IPS-20b (cell line): Measurements from ENCODE around the gene TOP2A.

Experiments used
- H3K27ac ChIP-seq: one replicate; pipeline ENCODE4 v1.5.1; 2013; ENCODE audit warnings: low read length
- H3K27me3 ChIP-seq: 2 replicates; pipeline ENCODE4 v1.6.1; 2013; ENCODE audit warnings: mild to moderate bottlenecking, low read length, inconsistent platforms; ENCODE audit not compliant: insufficient read depth
- H3K36me3 ChIP-seq: 2 replicates; pipeline ENCODE4 v1.6.1; 2013; ENCODE audit warnings: low read depth, mild to moderate bottlenecking, inconsistent platforms, low read length, moderate library complexity; ENCODE audit not compliant: insufficient read depth
- H3K4me1 ChIP-seq: 2 replicates; pipeline ENCODE4 v1.6.1; 2013; ENCODE audit warnings: mild to moderate bottlenecking, control low read depth, inconsistent platforms, low read length, moderate library complexity; ENCODE audit not compliant: insufficient read depth
- H3K4me3 ChIP-seq: 2 replicates; pipeline ENCODE4 v1.5.1; 2013; ENCODE audit warnings: mild to moderate bottlenecking, low read length, inconsistent platforms
- H3K9ac ChIP-seq: 2 replicates; pipeline ENCODE4 v1.6.1; 2013; ENCODE audit warnings: low read depth, mild to moderate bottlenecking, inconsistent platforms, low read length, moderate library complexity
- H3K9me3 ChIP-seq: 2 replicates; pipeline ENCODE4 v1.6.1; 2013; ENCODE audit warnings: mild to moderate bottlenecking, low read depth, low read length, inconsistent platforms; ENCODE audit not compliant: insufficient read depth

TOP2A gene

GRCh38 chr17:40437095-40437732, 19.5 kb upstream of the TOP2A start:
- Histone ChIP-seq H3K4me1 (peaks cover 4% of the 10 kb centered on the region; the same call in 1 of the 2 replicates), H3K9me3 (no peaks in the 10 kb centered on the region), H3K4me3 (no peak overlapping the region), H3K27ac (no peak overlapping the region), H3K9ac (no peak overlapping the region), H3K27me3 (no peaks in the 10 kb centered on the region; the same call in 1 of the 2 replicates), H3K36me3 (no peaks in the 10 kb centered on the region)

GRCh38 chr17:40436636-40437035, 18.9 kb upstream of the TOP2A start:
- Histone ChIP-seq H3K27me3 (no peaks in the 10 kb centered on the region; the same call in 1 of the 2 replicates), H3K4me3 (no peak overlapping the region), H3K4me1 (peaks cover 4% of the 10 kb centered on the region; the same call in 1 of the 2 replicates), H3K36me3 (no peaks in the 10 kb centered on the region), H3K9ac (no peak overlapping the region), H3K27ac (no peak overlapping the region), H3K9me3 (no peaks in the 10 kb centered on the region)

GRCh38 chr17:40433551-40434415, 16.1 kb upstream of the TOP2A start:
- Histone ChIP-seq H3K9ac (no peak overlapping the region), H3K4me1 (no peaks in the 10 kb centered on the region; the same call in 1 of the 2 replicates), H3K4me3 (no peak overlapping the region), H3K27me3 (no peaks in the 10 kb centered on the region), H3K9me3 (no peaks in the 10 kb centered on the region), H3K27ac (no peak overlapping the region), H3K36me3 (no peaks in the 10 kb centered on the region)

GRCh38 chr17:40432864-40433528, 15.3 kb upstream of the TOP2A start:
- Histone ChIP-seq H3K9me3 (no peaks in the 10 kb centered on the region), H3K27ac (no peak overlapping the region), H3K4me3 (no peak overlapping the region), H3K36me3 (no peaks in the 10 kb centered on the region), H3K27me3 (no peaks in the 10 kb centered on the region), H3K4me1 (no peaks in the 10 kb centered on the region; the same call in 1 of the 2 replicates), H3K9ac (no peak overlapping the region)

GRCh38 chr17:40431231-40431602, 13.5 kb upstream of the TOP2A start:
- Histone ChIP-seq H3K4me1 (no peaks in the 10 kb centered on the region; the same call in 1 of the 2 replicates), H3K4me3 (no peak overlapping the region), H3K27ac (no peak overlapping the region), H3K9me3 (no peaks in the 10 kb centered on the region), H3K9ac (no peak overlapping the region), H3K27me3 (no peaks in the 10 kb centered on the region), H3K36me3 (no peaks in the 10 kb centered on the region)

- Histone ChIP-seq H3K9me3 (no peaks in the 10 kb centered on the region), H3K36me3 (no peaks in the 10 kb centered on the region), H3K4me1 (no peaks in the 10 kb centered on the region; the same call in 1 of the 2 replicates), H3K27me3 (no peaks in the 10 kb centered on the region), H3K9ac (no peak overlapping the region), H3K4me3 (no peak overlapping the region), H3K27ac (no peak overlapping the region)
Observed at GRCh38 chr17:40430272-40431230, 12.9 kb upstream of the TOP2A start.

- Histone ChIP-seq H3K4me1 (peaks cover 5% of the 10 kb centered on the region), H3K4me3 (no peak overlapping the region), H3K27ac (no peak overlapping the region), H3K9me3 (no peaks in the 10 kb centered on the region), H3K9ac (no peak overlapping the region), H3K27me3 (no peaks in the 10 kb centered on the region), H3K36me3 (no peaks in the 10 kb centered on the region)
Observed at GRCh38 chr17:40427002-40427491, 9.4 kb upstream of the TOP2A start.

- Histone ChIP-seq H3K4me1 (peaks cover 10% of the 10 kb centered on the region), H3K9ac (no peak overlapping the region), H3K27ac (no peak overlapping the region)
Observed at GRCh38 chr17:40425741-40426140, 8.0 kb upstream of the TOP2A start.

GRCh38 chr17:40422990-40423633, 5.4 kb upstream of the TOP2A start:
- Histone ChIP-seq H3K4me1 (peaks cover 13% of the 10 kb centered on the region), H3K9me3 (no peaks in the 10 kb centered on the region), H3K4me3 (peak overlapping the region; percentile 65), H3K27ac (peak overlapping the region; percentile 62), H3K27me3 (no peaks in the 10 kb centered on the region), H3K36me3 (no peaks in the 10 kb centered on the region), H3K9ac (peak overlapping the region; percentile 63; the same call in 1 of the 2 replicates)

More at GRCh38 chr17:40425741-40426140, 8.0 kb upstream of the TOP2A start:
- H3K27me3 ChIP-seq, result no peaks in the 10 kb centered on the region
- H3K4me3 ChIP-seq, result no peak overlapping the region
- no peaks in the 10 kb centered on the region for H3K36me3 ChIP-seq
- H3K9me3 ChIP-seq, result no peaks in the 10 kb centered on the region

GRCh38 chr17:40419559-40420331, 2.0 kb upstream of the TOP2A start:
- H3K4me1 ChIP-seq, result peaks cover 20% of the 10 kb centered on the region
- H3K4me3 ChIP-seq, result no peak overlapping the region
- H3K27me3 ChIP-seq, result no peaks in the 10 kb centered on the region
- peaks cover 21% of the 10 kb centered on the region for H3K36me3 ChIP-seq
- no peak overlapping the region for H3K9ac ChIP-seq
- no peaks in the 10 kb centered on the region for H3K9me3 ChIP-seq
- no peak overlapping the region for H3K27ac ChIP-seq
